ENCODE data around the gene TXLNG.
"Not testable (repeated sequence)": the region's sequence is repeated elsewhere in the genome, so short reads cannot be mapped to it uniquely, and the experiment has no call there.

The TXLNG gene

DNA sequence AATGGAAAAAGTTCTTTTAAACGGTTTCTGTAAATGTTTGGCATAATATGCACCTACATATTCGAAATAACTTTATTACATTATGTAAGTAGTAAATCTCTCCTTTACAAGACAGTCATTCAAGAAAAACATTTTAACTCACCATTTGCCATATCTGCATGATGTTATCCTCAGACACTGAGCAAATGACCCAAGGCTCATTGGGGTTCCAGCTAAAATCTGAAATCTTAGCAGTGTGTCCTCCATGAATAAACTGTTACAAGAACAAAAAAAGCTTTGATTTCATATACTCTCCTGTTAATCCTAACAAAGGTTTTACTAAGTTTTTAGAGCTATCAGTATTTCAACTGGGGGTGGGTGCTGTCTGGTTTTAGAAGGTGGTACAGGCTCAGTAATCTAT is 59.4 kb downstream of the TXLNG start:
- no peak overlapping the region for H3K4me3 ChIP-seq (ENCODE audit: low read depth, low read length)
- no peak for TF ChIP-seq CTCF (IDR thresholded peaks at IDR 0.05; ENCODE audit: insufficient read depth, low read depth, low read length, missing control alignments)
- no peak for DNase-seq (ENCODE audit: low read depth)

DNA sequence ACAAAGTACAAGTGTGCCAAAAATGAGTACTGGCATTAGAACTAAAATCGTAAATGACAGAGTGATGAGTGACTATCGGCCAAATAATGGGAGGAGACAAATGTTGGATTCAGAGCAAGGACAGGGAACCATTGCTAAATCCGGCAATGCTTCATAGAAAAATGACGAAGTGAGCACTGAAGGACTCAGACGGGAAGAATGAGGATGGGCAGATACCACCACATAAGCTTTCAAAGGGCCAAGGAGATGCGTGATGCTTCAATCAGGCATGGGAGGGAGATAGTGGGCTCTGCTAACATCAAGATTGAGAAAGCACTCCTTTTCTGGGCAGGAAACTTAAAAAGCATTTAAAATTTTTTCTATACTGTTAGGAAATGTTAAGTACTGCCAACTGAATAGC is 62.3 kb downstream of the TXLNG start:
- no peak for TF ChIP-seq CTCF (IDR thresholded peaks at IDR 0.05; ENCODE audit: insufficient read depth, low read depth, low read length, missing control alignments)
- H3K4me3 ChIP-seq (ENCODE audit: low read depth, low read length): no peak overlapping the region
- DNase-seq (ENCODE audit: low read depth): no peak

DNA sequence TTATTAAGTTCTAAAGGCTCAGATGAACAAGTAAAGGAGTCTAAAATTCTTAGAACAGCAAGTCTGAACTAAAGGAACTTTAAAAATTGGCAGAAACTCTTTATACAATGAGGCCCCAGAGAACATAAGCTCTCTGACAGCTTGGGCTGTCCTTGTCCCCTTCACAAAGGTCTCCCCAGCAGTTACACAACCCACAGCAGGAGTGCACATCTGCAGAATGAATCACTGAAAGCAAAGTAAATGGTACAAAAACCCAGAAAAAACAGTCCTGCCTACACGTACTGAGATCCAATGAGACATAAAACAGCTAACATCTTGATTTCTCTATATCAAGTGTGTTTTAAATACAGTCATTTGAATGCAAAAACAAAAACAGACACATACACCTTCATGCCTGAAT is 65.2 kb downstream of the TXLNG start:
- no peak for DNase-seq (ENCODE audit: low read depth)
- TF ChIP-seq CTCF (IDR thresholded peaks at IDR 0.05; ENCODE audit: insufficient read depth, low read depth, low read length, missing control alignments): no peak
- H3K4me3 ChIP-seq (ENCODE audit: low read depth, low read length): no peak overlapping the region

DNA sequence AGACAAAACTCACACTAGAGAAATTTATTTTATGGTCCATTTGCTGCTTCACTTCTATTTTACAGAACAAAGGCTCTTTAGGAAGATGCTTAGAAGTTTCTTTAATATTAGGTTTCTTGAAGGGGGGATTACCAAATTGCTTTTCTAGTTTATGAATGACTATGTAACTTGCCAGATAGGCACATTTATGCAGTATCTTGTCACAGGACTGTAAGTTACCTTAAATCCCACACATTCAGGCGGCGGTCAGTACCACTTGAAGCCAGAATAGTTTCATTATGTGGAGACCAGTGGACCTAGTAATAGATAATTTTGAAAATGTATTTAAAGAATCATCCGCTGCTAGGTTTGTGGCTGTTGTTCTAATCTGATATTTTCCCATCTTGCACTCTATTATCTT is 65.6 kb downstream of the TXLNG start:
- DNase-seq (ENCODE audit: low read depth): peak; percentile 4
- H3K4me3 ChIP-seq (ENCODE audit: low read depth, low read length): no peak overlapping the region
- no peak for TF ChIP-seq CTCF (IDR thresholded peaks at IDR 0.05; ENCODE audit: insufficient read depth, low read depth, low read length, missing control alignments)

DNA sequence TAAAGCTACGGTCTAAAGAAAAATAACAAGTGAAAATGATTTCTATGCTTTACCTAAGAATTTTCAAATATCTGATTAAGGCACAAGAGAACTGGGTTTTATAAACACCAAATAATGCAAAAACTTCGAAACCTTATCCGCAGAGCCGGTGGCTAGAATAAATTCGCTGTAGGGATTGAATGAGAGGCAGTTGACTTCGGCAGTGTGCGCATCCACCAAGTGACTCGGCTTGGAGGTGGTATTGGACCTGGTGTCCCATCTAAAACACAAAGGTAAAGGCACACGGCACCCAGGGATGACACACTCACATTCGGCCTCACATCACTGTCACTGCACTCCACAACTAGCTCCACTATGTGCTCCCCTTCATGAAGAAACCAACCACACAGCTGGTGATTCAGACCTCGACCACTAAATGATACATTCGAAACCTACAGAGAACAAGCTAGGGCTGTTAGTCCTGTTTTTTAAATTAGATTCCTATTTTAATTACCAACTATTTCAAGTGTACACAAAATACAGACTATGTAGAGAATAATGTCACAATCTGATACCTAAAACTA is 66.4 kb downstream of the TXLNG start:
- no peak for TF ChIP-seq CTCF (IDR thresholded peaks at IDR 0.05; ENCODE audit: insufficient read depth, low read depth, low read length, missing control alignments)
- no peak overlapping the region for H3K4me3 ChIP-seq (ENCODE audit: low read depth, low read length)
- DNase-seq (ENCODE audit: low read depth): peak; percentile 21

DNA sequence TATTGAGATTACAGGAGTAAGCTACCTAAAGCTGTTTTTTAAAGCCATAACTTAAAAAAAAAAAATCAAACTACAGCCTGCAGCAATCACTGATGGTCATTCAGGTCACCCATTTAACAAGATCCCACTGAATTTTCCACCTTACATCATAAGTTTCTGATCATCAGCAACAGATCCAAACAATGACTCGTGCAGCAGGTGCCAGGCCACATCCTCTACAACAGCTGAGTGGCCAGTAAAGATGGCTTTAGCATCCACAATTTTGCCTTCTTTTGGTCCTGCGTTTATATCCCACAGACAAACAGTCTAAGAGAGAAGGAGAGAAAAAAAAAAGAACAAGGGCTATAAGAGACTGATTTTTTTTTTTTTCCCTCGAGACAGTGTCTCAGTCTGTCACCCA is 67.3 kb downstream of the TXLNG start:
- DNase-seq (ENCODE audit: low read depth): no peak
- no peak for TF ChIP-seq CTCF (IDR thresholded peaks at IDR 0.05; ENCODE audit: insufficient read depth, low read depth, low read length, missing control alignments)
- H3K4me3 ChIP-seq (ENCODE audit: low read depth, low read length): no peak overlapping the region

GRCh38 chrX:16855363-16856075 is 69.3 kb downstream of the TXLNG start:
- H3K4me3 ChIP-seq (ENCODE audit: low read depth, low read length): no peak overlapping the region
- no peak for TF ChIP-seq CTCF (IDR thresholded peaks at IDR 0.05; ENCODE audit: insufficient read depth, low read depth, low read length, missing control alignments)
- DNase-seq (ENCODE audit: low read depth): no peak

DNA sequence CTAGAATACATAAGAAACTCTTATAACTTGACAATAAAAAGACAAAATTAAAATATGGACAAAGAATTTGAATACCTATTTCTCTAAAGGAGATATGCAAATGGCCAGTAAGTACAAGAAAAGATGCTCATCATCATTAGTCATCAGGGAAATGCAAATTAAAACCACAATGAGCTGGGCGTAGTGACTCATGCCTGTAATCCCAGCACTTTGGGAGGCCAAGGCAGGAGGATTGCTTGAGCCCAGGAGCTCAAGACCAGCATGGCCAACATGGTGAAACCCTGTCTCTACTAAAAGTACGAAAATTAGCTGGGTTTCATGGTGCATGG is 69.8 kb downstream of the TXLNG start:
- not testable (repeated sequence) for H3K4me3 ChIP-seq (ENCODE audit: low read depth, low read length)
- peak; percentile 7 for DNase-seq (ENCODE audit: low read depth)
